Activated B cell treated with CpG ODN at 0.5 μM for 24 hours (primary cell): ENCODE results near the gene GTF2I. TPM values are rescaled to one million over a fixed set of nuclear protein-coding genes. Genes with fewer than 3 reads are reported as not detected.
"Not testable (repeated sequence)": the region's sequence is repeated elsewhere in the genome, so short reads cannot be mapped to it uniquely, and the experiment has no call there.

Experiments
- ATAC-seq: fragments of 200-7000 bp; cut with Tn5 transposase; one replicate; pipeline ENCODE4 v1.10.0; 2021; ENCODE audit warnings: low read depth, mild to moderate bottlenecking, moderate library complexity
- CTCF ChIA-PET: fragments of 350-600 bp; sonication (Branson Sonifier 250); formaldehyde crosslinking; loops from one replicate; lab custom pipeline; 2021; ENCODE audit warnings: antibody characterized with exemption; lab: Charles Lee
- POLR2A ChIA-PET: fragments of 350-600 bp; sonication (Branson Sonifier 250); formaldehyde crosslinking; loops from one replicate; lab custom pipeline; 2021; ENCODE audit warnings: antibody characterized with exemption; lab: Charles Lee
- DNase-seq: peaks from one replicate; pipeline ENCODE4 v3.0.0; 2022
- H3K27ac Mint-ChIP-seq: one replicate; pipeline ENCODE4 v1.8.0; 2020; ENCODE audit warnings: mixed read lengths
- H3K27me3 Mint-ChIP-seq: one replicate; pipeline ENCODE4 v1.8.0; 2021; ENCODE audit warnings: mixed read lengths
- H3K36me3 Mint-ChIP-seq: one replicate; pipeline ENCODE4 v1.8.0; 2021; ENCODE audit warnings: low read depth, mixed read lengths
- H3K4me1 Mint-ChIP-seq: one replicate; pipeline ENCODE4 v1.8.0; 2021; ENCODE audit warnings: mixed read lengths
- H3K4me3 Mint-ChIP-seq: one replicate; pipeline ENCODE4 v1.8.0; 2020; ENCODE audit warnings: mild to moderate bottlenecking, mixed read lengths
- H3K9me3 Mint-ChIP-seq: one replicate; pipeline ENCODE4 v1.8.0; 2020; ENCODE audit warnings: mixed read lengths
- intact Hi-C: fragments of 100-400 bp; cut with micrococcal nuclease; formaldehyde crosslinking; loops from one replicate; pipeline ENCODE4 v1.15.1; 2024
- total RNA-seq: library from RNA; stranded (reverse); gene quantifications from 2 replicates; pipeline ENCODE4 v1.2.3, GENCODE V29; 2022
- TF ChIP-seq, protein P1 (sequence below): fragments of 200-600 bp; IDR thresholded peaks from one replicate; pipeline ENCODE4 v1.8.0; 2022; ENCODE audit warnings: antibody characterized with exemption, mild to moderate bottlenecking

GTF2I gene
- total RNA-seq, 1 donor from 2014 or later = 299 TPM

DNA sequence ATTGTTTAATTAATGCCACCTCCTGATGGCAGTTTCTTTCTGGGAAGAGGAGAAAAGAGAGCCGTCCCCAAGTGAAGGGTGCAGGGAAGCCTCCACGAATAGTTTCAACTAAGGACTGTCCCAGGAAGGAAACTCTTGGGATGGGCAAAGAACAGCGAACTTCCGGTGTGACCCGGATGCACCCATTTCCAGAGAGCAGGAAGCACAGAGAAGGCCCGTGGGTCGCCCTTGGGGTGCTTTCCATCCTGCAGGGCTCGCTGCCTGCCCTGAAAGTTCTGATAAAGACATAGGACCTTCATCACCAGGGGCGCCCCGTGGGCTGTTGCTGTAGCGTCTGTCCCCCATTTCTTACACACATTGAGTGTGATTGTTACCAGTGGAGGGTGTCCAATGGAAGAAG lies 27.0 kb downstream of the GTF2I start:
- ChIA-PET CTCF (no interaction called here), POLR2A (no interaction called here)
- H3K4me1 Mint-ChIP-seq = peaks cover 32% of the 10 kb centered on the region
- TF ChIP-seq, protein P1, sequence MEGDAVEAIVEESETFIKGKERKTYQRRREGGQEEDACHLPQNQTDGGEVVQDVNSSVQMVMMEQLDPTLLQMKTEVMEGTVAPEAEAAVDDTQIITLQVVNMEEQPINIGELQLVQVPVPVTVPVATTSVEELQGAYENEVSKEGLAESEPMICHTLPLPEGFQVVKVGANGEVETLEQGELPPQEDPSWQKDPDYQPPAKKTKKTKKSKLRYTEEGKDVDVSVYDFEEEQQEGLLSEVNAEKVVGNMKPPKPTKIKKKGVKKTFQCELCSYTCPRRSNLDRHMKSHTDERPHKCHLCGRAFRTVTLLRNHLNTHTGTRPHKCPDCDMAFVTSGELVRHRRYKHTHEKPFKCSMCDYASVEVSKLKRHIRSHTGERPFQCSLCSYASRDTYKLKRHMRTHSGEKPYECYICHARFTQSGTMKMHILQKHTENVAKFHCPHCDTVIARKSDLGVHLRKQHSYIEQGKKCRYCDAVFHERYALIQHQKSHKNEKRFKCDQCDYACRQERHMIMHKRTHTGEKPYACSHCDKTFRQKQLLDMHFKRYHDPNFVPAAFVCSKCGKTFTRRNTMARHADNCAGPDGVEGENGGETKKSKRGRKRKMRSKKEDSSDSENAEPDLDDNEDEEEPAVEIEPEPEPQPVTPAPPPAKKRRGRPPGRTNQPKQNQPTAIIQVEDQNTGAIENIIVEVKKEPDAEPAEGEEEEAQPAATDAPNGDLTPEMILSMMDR = no peak
- no peaks in the 10 kb centered on the region for H3K27me3 Mint-ChIP-seq
- DNase-seq (no peak), ATAC-seq (no peak)
- H3K36me3 Mint-ChIP-seq = peaks cover 49% of the 10 kb centered on the region
- no peak overlapping the region for H3K4me3 Mint-ChIP-seq
- intact Hi-C loops = no loop called here
- H3K27ac Mint-ChIP-seq = peak overlapping the region; percentile 63
- no peaks in the 10 kb centered on the region for H3K9me3 Mint-ChIP-seq

DNA sequence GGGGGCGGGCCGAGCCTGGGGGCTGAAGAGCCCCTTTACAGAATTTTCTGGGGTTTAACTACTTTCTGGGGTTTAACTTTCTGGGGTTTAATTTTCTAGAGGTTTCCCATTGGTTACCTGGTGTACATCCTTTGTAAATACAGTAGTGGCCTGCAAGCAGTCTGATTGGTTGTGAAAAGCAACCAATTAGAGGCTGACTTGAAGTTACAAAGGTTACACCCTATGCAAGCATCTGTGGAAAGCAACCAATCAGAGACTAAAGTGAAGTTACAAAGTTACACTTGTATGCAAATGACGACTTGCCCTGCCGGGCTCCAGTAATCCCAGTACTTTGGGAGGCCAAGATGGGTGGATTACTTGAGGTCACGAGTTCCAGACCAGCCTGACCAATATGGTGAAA lies 27.4 kb downstream of the GTF2I start:
- DNase-seq = no peak
- ChIA-PET POLR2A (no interaction called here), CTCF (no interaction called here)
- no peak for ATAC-seq
- Mint-ChIP-seq H3K27ac (peak overlapping the region; percentile 63), H3K9me3 (no peaks in the 10 kb centered on the region), H3K27me3 (no peaks in the 10 kb centered on the region), H3K36me3 (peaks cover 54% of the 10 kb centered on the region), H3K4me3 (no peak overlapping the region), H3K4me1 (peaks cover 31% of the 10 kb centered on the region)
- intact Hi-C loops = no loop called here
- TF ChIP-seq, protein P1 = no peak

DNA sequence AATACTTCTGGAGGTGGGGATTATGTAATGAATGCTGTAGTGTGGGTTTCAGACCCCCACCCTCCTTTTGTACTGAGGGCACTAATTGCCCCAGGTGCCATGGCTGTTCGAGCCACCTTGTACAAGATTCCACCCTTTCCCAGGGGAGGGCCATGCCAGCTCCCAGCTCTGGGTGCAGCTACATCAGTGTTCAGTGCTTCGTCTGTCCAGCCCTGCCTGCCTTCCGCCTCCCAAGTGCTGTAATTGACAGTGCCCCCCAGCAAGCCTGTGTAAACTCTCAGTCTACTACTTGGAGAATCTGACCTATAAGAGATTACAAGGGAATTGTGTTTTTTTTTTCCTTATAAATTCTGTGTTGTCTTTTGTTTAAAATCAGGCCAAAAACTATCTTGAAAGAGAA lies 33.0 kb downstream of the GTF2I start:
- H3K4me3 Mint-ChIP-seq = no peak overlapping the region
- TF ChIP-seq, protein P1 = no peak

DNA sequence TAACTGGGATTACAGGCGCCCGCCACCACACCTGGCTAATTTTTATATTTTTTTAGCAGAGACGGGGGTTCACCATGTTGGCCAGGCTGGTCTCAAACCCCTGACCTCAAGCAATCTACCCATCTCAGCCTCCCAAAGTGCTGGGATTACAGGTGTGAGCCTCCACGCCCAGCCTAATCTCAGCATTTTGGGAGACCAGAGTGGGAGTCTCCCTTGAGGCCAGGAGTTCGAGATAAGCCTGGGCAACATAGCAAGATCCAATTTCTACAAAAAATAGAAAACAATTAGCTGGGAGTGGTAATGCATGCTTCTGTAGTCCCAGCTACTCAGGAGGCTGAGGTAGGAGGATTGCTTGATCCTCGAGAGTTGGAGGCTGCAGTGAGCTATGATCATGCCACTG lies 46.9 kb downstream of the GTF2I start:
- CTCF ChIA-PET = interaction anchor here (0.7 kb wide), 1 partner anchor 149 kb away, joined by 5 read pairs; no protein-coding TSS in a partner anchor
- ATAC-seq, H3K4me3 Mint-ChIP-seq, H3K27me3 Mint-ChIP-seq, intact Hi-C loops, H3K4me1 Mint-ChIP-seq, POLR2A ChIA-PET, H3K9me3 Mint-ChIP-seq, H3K27ac Mint-ChIP-seq, DNase-seq: not testable (repeated sequence)
- peaks cover 76% of the 10 kb centered on the region for H3K36me3 Mint-ChIP-seq

More for the DNA sequence above, 33.0 kb downstream of the GTF2I start:
- no peaks in the 10 kb centered on the region for H3K9me3 Mint-ChIP-seq
- no peaks in the 10 kb centered on the region for H3K27me3 Mint-ChIP-seq
- no peak for DNase-seq
- peaks cover 14% of the 10 kb centered on the region for H3K4me1 Mint-ChIP-seq
- intact Hi-C loops = loop anchor here (5.0 kb wide), 1 partner anchor 33 kb away; the partner anchor contains the start of gene GTF2I
- peaks cover 74% of the 10 kb centered on the region for H3K36me3 Mint-ChIP-seq
- ChIA-PET POLR2A (no interaction called here), CTCF (no interaction called here)
- ATAC-seq = no peak
- no peak overlapping the region for H3K27ac Mint-ChIP-seq

DNA sequence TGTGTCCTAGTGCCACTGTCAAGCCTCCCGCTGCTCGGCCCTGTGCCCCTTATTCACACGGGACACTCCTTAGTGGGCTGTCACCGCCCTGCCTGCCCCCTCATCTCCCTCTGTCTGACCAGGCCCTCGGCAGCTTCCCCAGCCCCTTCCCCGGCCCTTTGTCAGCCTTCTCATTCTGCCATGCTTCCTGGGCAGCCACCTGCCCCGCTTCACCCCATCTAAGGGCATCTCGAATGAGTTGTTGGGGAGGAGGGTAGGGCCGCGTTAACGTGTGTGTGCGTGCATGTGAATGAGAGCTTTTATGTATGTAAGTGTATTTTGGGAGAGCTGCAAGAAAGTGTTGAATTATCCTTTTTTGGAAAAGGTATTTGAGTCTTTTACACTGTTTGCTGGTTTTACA lies 49.7 kb downstream of the GTF2I start:
- peaks cover 80% of the 10 kb centered on the region for H3K36me3 Mint-ChIP-seq
- ChIA-PET CTCF (no interaction called here), POLR2A (no interaction called here)

More for the DNA sequence above, 49.7 kb downstream of the GTF2I start:
- no peaks in the 10 kb centered on the region for H3K9me3 Mint-ChIP-seq
- H3K27ac Mint-ChIP-seq = no peak overlapping the region
- DNase-seq (no peak), ATAC-seq (no peak)
- no peaks in the 10 kb centered on the region for H3K4me1 Mint-ChIP-seq
- intact Hi-C loops = no loop called here
- no peaks in the 10 kb centered on the region for H3K27me3 Mint-ChIP-seq
- TF ChIP-seq, protein P1 = no peak
- no peak overlapping the region for H3K4me3 Mint-ChIP-seq
